Thymus (tissue), 14 donors: ENCODE results near the gene TNS4. TPM values are rescaled to one million over a fixed set of nuclear protein-coding genes. Genes with fewer than 3 reads are reported as not detected.
"Not testable (repeated sequence)": the region's sequence is repeated elsewhere in the genome, so short reads cannot be mapped to it uniquely, and the experiment has no call there.

Experiments used
- DNase-seq, 9 donors: peaks; one replicate each; pipeline ENCODE4 v3.0.0-alpha.2; 2013; ENCODE audit warnings: low spot score in 9 of 9, low read depth in 6 of 9, missing footprints in 1 of 9
- H3K27ac ChIP-seq, 2 donors: one replicate each; pipeline ENCODE4 v1.5.1; 2013; ENCODE audit warnings: control low read depth in 1 of 2, low read depth in 1 of 2, low read length in 1 of 2, mild to moderate bottlenecking in 1 of 2, moderate library complexity in 1 of 2
- H3K27me3 ChIP-seq, 2 donors: one replicate each; pipeline ENCODE4 v1.5.1; 2013; ENCODE audit warnings: low read length in 1 of 2; ENCODE audit not compliant: control insufficient read depth in 2 of 2, insufficient read depth in 1 of 2
- H3K36me3 ChIP-seq, 2 donors: one replicate each; pipeline ENCODE4 v1.5.1; 2013; ENCODE audit warnings: low read length in 1 of 2, mild to moderate bottlenecking in 1 of 2, moderate library complexity in 1 of 2; ENCODE audit not compliant: control insufficient read depth in 2 of 2, insufficient read depth in 2 of 2
- H3K4me1 ChIP-seq, 2 donors: one replicate each; pipeline ENCODE4 v1.5.1; 2013; ENCODE audit warnings: low read length in 2 of 2; ENCODE audit not compliant: control insufficient read depth in 2 of 2, insufficient read depth in 2 of 2
- H3K4me3 ChIP-seq, 2 donors: one replicate each; pipeline ENCODE4 v1.5.1; 2013; ENCODE audit warnings: low read length in 2 of 2, control low read depth in 1 of 2, mild to moderate bottlenecking in 1 of 2
- H3K9me3 ChIP-seq, 2 donors: one replicate each; pipeline ENCODE4 v1.5.1; 2013; ENCODE audit warnings: low read length in 1 of 2, mild to moderate bottlenecking in 1 of 2; ENCODE audit not compliant: control insufficient read depth in 2 of 2, insufficient read depth in 1 of 2
- WGBS: extraction: QIAGEN DNeasy Blood & Tissue Kit; methylation state at CpG from one replicate; pipeline ENCODE4 v1.1.7; 2013; 5-methylcytosine and 5-hydroxymethylcytosine counted together
- long read RNA-seq, 10 donors: transcript quantifications; one replicate each; lab custom pipeline, GENCODE V29; 2026
- polyA plus RNA-seq: library from polyadenylated mRNA; stranded (reverse); fragments of 200-250 nt; gene quantifications from one replicate; pipeline ENCODE4 v1.2.3, GENCODE V29; 2013
- total RNA-seq: library from RNA; stranded (reverse); fragments of 120-200 nt; gene quantifications from one replicate; pipeline ENCODE4 v1.2.4, GENCODE V29; 2013
- donor health status: healthy.

Gene TNS4
- total RNA-seq = 0.19 TPM
- polyA plus RNA-seq = 24.8 TPM
- long read RNA-seq, donor 1 = 0 reads
- long read RNA-seq, donor 2 = 0 reads
- long read RNA-seq, donor 3 = 0 reads
- long read RNA-seq, donor 4 = 0 reads
- long read RNA-seq, donor 5 = 0 reads
- long read RNA-seq, donor 6 = 0 reads
- long read RNA-seq, donor 7 = 0 reads
- long read RNA-seq, donor 8 = 0 reads
- long read RNA-seq, donor 9 = 0 reads
- long read RNA-seq, donor 10 = 0 reads

GRCh38 chr17:40501499-40501911 is at the start of gene TNS4:
TNS4 (minus strand) TSS chr17:40501623; CDS start chr17:40496425, 5,198 bp downstream.
- peak within 1 kb of the TSS in 1 of 2 donors; percentile 8 for H3K4me3 ChIP-seq
- H3K36me3 ChIP-seq = no peaks in the 10 kb centered on the region
- no peak for DNase-seq
- 90% methylated on average over 7 of the region's 7 CpGs for WGBS
- peaks cover 0 to 5% of the 10 kb centered on the region in 2 donors for H3K9me3 ChIP-seq
- H3K4me1 ChIP-seq = peaks cover 0 to 12% of the 10 kb centered on the region in 2 donors
- H3K27me3 ChIP-seq = peaks cover 0 to 28% of the 10 kb centered on the region in 2 donors
- H3K27ac ChIP-seq = no peak within 1 kb of the TSS

GRCh38 chr17:40550608-40551007 is 49.2 kb upstream of the TNS4 start:
- peaks cover 0 to 5% of the 10 kb centered on the region in 2 donors for H3K9me3 ChIP-seq
- H3K4me1 ChIP-seq = peaks cover 69 to 94% of the 10 kb centered on the region in 2 donors
- no peak overlapping the region for H3K27ac ChIP-seq
- no peak for DNase-seq
- H3K4me3 ChIP-seq = no peak overlapping the region
- no peaks in the 10 kb centered on the region for H3K27me3 ChIP-seq
- H3K36me3 ChIP-seq = peaks cover 0 to 20% of the 10 kb centered on the region in 2 donors
- WGBS = 97% methylated on average over 8 of the region's 8 CpGs

- H3K9me3 ChIP-seq = no peaks in the 10 kb centered on the region
- no peak overlapping the region for H3K4me3 ChIP-seq
- peaks cover 0 to 10% of the 10 kb centered on the region in 2 donors for H3K36me3 ChIP-seq
- WGBS = 92% methylated on average over 9 of the region's 9 CpGs
- H3K27me3 ChIP-seq = no peaks in the 10 kb centered on the region
- H3K27ac ChIP-seq = peak overlapping the region; percentile 78 to 99
- DNase-seq = no peak
- peaks cover 60 to 89% of the 10 kb centered on the region in 2 donors for H3K4me1 ChIP-seq
These were observed 47.7 kb upstream of the TNS4 start for GRCh38 chr17:40548982-40549685.

GRCh38 chr17:40548491-40548981 is 47.1 kb upstream of the TNS4 start:
- Histone ChIP-seq H3K27ac (peak overlapping the region; percentile 68 to 99), H3K4me3 (no peak overlapping the region), H3K36me3 (peaks cover 0 to 4% of the 10 kb centered on the region in 2 donors), H3K9me3 (no peaks in the 10 kb centered on the region), H3K27me3 (no peaks in the 10 kb centered on the region), H3K4me1 (peaks cover 58 to 89% of the 10 kb centered on the region in 2 donors)
- DNase-seq = no peak
- WGBS = 91% methylated on average over 9 of the region's 9 CpGs

- WGBS = 88% methylated on average over 2 of the region's 2 CpGs
- Histone ChIP-seq H3K27me3 (no peaks in the 10 kb centered on the region), H3K9me3 (no peaks in the 10 kb centered on the region), H3K4me1 (peaks cover 58 to 89% of the 10 kb centered on the region in 2 donors), H3K4me3 (no peak overlapping the region), H3K27ac (peak overlapping the region; percentile 88 to 99), H3K36me3 (no peaks in the 10 kb centered on the region)
- no peak for DNase-seq
These were observed 46.5 kb upstream of the TNS4 start for GRCh38 chr17:40547785-40548478.

GRCh38 chr17:40547079-40547784 is 45.8 kb upstream of the TNS4 start:
- Histone ChIP-seq H3K27ac (peak overlapping the region; percentile 88 to 99), H3K27me3 (no peaks in the 10 kb centered on the region), H3K4me1 (peaks cover 62 to 89% of the 10 kb centered on the region in 2 donors), H3K9me3 (no peaks in the 10 kb centered on the region), H3K4me3 (no peak overlapping the region), H3K36me3 (no peaks in the 10 kb centered on the region)
- WGBS = 35% methylated on average over 11 of the region's 11 CpGs
- peak; percentile 77 to 97 (median 90) for DNase-seq

- peaks cover 68 to 89% of the 10 kb centered on the region in 2 donors for H3K4me1 ChIP-seq
- H3K27ac ChIP-seq = peak overlapping the region in 1 of 2 donors; percentile 99
- WGBS = 98% methylated on average over 4 of the region's 4 CpGs
These were observed 45.1 kb upstream of the TNS4 start for GRCh38 chr17:40546497-40546896.

GRCh38 chr17:40545660-40546059 is 44.2 kb upstream of the TNS4 start:
- DNase-seq = no peak
- Histone ChIP-seq H3K36me3 (no peaks in the 10 kb centered on the region), H3K4me1 (peaks cover 70 to 91% of the 10 kb centered on the region in 2 donors), H3K9me3 (no peaks in the 10 kb centered on the region), H3K27ac (peak overlapping the region in 1 of 2 donors; percentile 11), H3K27me3 (no peaks in the 10 kb centered on the region), H3K4me3 (no peak overlapping the region)
- 98% methylated on average over 11 of the region's 11 CpGs for WGBS

More at GRCh38 chr17:40546497-40546896, 45.1 kb upstream of the TNS4 start:
- DNase-seq, H3K36me3 ChIP-seq, H3K27me3 ChIP-seq, H3K9me3 ChIP-seq, H3K4me3 ChIP-seq: not testable (repeated sequence)
